Stimulated activated CD4-positive, alpha-beta T cell treated with anti-CD3 and anti-CD28 coated beads, Interleukin-2, amount 100 ng/mL, for 48 hours (primary cell): ENCODE results near the gene MLLT6.

Experiments
- DNase-seq, 2 donors: peaks; one replicate each; pipeline ENCODE4 v3.0.0-alpha.2; 2020

Gene MLLT6

DNA sequence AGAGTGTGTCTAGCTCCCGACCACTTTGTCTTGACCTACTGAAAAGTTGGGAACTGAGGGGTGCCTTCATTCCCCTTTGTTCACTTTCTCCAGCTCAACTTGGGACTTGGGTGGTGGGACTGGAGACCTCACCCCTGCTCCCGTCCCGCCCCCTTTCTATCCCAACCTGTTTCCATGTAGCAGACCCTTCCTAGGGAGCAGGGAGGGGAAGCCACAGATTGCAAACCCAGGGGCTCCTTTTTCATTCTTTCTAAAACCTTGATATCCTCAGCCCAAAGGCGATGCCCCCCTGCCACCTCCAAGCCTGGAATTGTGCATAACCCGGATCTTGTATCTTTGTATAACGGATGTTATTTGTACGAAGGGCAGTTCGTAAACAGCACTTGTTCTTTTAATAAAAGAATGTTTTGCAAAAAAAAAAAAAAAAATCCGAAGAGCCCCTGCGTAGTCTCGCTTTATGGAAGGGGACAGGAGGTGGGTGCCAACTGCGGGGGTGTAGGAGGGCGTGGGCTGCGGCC, 24.4 kb downstream of the MLLT6 start:
- DNase-seq = no peak

DNA sequence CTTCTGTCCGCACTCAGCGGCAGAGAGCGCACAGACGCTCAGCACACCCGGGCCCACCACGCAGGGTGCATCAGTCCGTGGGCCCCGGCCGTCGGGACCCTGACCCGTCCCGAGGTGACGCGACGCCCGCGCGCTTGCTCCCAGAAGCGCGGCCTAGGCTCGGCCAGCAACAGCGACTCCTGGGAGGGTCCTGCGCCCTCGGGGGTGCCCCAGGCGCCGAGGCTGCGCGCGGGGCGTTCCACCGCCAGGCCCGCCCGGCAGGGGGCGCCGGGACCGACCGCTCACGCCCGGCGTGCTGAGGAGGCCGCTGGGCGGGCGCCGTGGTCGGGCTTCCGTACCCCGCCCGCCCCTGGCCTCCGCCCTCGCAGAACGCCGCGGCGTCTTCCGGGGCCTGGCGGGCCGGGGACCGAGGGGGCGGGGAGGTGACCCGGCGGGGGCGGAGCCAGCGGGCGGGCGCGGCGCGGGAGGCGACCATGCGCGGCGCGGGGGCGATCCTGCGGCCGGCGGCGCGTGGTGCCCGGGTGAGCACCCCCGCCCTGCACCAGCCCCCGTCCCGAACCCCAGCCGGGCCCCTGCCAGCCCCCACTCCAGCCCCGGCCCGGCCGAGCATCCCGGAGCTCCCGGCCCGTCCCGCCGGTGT, 24.9 kb downstream of the MLLT6 start, which contains the start of gene CISD3:
Gene CISD3, plus strand, starts transcription at position 456 of the 640 bp plus-strand sequence. Its CDS starts 18 bp downstream, at position 474.
- peak; percentile 80 to 84 for DNase-seq

DNA sequence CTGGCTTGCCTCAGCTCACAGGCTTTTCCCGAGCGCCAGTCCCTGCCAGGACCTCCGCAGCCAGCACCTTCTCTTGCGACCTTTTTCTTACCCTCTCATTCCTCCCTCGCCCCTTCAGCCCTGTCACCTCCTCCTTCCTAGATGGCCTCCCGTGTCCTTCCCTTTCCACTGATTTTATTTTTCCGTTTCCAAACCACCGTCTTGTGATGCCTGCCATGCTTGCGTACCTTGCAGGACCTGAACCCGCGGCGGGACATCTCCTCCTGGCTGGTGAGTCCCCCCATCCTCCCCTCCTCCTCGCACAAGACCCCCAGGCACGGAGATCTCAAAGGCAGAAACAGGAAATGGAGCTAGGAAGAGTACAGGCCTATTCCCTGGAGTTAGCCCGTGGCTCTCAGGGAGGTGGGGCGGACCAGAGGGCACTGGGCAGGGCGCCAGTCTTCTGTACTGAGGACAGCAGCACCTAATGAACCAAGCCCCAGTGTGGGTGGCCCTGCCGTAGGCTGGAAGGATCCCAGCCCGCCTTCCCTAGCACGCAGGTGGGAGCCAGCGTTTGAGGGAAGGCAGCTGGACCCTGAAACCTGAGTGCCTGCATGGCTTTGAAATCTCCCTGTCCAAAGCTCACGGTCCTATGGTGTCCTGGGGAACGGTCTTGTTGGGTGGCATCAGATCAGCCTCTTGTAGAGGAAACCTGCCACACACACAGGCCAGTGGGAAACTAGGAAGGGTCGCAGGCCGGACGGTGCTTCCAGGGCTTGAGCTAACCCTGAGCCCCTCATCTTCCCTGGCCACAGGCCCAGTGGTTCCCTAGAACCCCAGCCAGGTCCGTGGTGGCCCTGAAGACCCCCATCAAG, 25.7 kb downstream of the MLLT6 start:
- DNase-seq = no peak

DNA sequence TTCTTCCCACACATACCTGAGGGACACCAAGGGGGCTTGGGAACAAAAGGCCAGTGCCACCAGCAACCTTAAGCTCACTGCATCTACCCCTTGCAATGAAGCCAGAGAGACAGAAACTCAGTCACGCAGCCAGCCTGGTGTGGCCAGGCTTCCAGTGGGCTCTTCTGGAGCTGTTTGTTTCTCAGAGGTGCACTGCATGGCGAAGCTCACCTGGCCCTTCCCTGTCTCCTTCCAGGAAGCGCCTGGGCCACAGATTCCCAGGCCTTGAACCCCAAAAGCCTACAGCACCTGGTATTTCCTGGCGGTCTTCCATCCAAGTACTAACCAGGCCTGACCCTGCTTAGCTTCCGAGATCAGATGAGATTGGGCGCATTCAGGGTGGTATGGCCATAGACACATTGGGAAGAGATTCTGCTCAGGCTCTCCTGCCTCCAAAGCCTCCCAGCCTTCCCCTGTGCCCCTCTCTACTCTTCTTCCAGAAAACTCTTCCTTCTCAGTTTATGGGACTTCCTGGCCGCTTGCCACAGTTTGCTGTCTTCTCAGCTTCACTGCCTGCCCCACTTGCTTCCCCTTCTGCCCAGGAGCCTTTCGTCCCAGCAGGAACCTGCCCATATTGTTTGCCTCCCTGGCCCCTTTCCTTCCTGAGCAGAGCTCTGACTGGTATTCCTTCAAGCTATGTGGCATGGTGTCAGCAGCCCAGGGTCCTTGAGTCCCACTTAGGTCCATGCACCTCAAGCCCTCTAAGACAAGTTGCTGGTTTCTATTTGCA, 26.6 kb downstream of the MLLT6 start:
- DNase-seq = no peak

DNA sequence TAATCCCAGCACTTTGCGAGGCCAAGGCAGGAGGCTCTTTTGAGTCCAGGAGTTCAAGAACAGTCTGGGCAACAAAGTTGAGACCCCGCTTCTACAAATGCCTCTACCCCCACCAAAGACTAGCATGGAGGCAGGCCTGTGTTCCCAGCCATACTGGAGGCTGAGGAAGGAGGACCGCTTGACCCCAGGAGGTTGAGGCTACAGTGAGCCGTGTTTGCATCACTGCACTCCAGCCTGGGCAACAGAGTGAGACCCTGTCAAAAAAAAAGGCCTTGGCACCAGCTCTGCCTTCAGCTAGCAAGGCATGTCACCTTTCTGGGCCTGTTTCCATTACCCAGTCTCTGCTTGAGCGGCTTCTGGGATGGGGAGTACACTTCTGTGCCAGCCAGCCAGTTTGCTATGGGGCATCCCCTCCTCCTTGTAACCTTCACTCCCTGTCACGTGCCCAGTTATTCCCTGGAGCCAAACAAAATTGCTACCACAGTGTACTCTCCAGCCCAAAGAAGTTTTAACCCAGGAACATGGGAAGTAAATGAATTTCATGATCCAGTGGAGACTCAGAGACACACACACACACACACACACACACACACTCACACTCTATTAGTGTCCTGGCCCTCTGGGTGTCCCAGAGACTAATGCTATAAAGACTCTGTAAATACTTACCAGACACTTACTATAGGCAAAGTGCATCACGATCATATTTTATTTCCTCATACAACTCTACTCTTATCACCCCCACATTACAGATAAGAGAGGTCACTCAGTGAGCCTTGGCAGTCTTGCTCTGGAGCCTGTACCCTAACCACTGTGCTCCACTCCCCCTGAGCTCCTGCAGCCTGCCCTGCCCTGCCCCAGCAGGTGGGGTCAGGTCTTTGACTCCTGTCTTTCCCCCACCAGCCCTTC, 27.6 kb downstream of the MLLT6 start:
- DNase-seq = no peak

DNA sequence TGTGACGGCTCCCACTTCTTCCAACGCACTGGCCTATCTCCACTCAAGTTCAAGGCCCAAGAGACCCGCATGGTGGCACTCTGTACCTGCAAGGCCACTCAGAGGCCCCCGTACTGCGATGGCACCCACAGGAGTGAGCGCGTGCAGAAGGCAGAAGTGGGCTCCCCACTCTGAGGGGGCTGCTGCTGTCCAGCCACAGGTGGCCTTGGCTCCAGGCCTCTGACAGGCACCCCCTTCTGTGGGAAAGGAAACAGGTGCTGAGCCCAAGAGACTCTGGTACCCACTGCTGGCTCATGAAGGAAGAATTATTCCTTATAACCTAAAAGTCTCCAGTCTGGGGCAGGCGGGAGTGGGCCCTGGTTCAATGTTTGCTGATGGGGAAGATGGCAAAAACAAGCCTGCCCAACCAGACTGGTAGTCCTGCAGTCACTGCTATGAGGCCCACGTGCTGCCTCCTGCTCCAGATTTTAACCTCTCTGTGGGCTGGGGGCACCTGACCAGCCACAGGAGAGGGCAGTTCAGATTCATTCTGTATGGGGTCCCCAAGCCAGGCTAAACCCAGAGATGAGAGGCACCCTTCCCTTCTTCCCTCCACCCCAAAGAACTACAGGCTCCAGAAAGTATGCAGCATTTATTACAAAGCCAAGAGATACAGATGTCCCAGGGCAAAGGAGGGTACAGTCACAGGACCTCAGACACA, 28.4 kb downstream of the MLLT6 start:
- no peak for DNase-seq

DNA sequence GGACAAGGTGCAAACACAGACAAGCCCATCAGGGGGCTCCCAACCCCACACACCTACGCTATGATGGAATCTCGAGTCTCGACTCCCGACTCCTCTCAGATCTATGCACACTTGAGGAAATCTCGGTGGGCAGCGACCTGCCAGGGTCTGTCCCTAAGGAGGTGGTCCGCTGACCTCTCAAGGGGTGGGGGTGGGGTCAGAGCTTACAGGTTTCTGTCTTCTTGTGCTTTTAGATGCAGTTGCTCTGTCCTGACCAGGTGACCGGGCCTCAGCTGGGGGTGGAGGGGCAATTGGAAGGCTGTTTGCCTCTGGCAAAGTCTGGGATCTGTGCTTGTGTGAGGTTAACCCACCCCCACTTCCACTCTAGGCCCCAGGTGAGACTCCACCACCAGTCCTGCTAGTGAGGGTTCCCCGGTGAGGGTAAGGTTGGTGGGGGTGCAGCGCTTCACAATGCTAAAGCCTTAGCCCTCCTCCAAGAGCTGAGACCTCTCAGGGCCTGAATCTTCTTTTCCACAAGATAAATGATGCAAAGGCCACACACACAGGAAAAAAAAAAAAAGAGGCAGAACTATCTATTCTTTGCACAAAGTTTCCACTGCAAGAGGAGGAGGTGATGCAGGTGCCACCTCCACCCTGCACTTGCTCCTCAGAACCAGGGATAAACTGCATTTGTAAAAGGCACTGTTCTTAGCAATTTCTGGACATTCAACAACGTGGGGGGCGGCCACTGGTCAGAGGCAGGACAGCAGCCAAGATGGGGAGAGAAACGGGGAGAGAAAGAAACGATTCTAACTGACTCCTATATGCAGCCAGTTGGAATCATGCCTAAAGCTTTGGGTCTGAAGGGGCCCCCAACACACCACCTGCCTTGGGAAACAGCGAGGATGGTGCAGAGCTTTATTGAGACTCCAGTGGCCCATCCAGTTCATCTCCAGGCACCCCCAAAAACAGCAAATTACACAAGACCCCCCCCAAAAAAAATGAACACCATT, 29.2 kb downstream of the MLLT6 start:
- DNase-seq = no peak

DNA sequence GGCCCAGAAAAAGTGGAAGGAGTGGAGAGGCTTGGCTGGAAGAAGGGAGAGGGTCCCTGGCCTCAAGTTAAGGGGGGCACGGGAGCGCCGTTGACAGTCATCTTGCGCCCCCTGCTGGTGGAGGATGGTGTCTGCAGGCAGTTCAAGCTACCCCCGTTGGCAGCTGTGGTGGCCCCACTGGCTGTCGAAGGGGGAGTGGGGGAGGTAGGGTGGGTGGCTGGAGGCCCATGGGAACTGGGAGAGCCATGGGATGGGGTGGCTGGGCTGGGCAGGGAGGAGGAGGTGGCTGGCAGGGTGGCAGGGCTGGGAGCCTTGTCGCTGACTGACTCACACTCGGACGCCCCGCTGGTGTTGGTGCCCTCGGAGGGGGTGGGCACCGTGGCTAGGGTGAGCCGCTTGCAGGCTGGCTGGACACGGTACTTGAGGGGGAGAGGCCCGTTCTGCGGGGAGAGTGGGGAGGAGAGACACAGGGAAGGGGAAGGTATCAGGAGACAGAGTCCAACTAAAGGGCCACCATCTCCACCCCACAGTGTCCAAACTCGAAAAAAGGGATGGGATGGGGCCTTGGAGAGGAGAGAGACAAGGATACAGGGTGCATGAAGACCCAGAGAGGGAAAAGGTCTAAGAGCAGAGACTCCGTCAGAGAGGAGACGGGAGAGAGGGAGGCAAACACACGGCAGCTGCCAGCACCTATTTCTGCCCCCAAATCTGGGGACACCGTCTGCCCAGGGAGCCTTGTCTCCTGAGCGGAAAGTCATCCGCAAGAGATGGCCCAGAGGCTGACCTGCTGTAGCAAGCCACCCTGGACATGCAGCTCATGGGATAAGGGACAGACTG, 30.3 kb downstream of the MLLT6 start:
- peak; percentile 75 to 80 for DNase-seq

DNA sequence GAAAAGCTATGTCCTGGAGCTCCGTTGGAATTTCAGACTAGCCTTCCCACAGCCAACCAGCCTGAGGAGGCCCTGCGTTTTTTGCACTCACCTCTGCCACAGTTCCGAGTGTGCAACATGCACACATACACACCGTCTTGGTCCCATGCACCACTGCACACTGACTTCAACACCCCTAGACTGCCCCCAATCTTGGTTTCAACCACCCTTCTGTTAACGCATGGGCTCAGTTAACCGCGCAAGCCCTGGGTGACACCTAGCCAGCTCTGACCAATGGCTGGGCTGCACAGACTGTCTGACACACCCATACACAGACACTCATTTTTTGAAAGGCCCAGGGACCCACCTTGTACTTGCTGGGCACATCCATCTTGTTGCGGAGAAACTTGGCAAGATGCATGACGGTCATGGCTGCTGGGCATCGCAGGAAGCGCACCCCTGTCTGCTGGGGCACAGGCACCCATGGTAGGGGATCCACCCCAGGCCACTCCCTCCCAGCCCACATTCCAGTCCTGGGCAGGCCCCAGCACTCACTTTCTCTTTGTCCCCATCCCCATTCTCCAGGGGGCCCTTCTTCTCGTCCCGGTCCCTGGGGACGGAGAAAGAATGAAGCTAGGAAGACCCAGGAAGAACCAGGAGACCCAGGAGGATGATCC, 33.1 kb downstream of the MLLT6 start:
- DNase-seq = no peak

DNA sequence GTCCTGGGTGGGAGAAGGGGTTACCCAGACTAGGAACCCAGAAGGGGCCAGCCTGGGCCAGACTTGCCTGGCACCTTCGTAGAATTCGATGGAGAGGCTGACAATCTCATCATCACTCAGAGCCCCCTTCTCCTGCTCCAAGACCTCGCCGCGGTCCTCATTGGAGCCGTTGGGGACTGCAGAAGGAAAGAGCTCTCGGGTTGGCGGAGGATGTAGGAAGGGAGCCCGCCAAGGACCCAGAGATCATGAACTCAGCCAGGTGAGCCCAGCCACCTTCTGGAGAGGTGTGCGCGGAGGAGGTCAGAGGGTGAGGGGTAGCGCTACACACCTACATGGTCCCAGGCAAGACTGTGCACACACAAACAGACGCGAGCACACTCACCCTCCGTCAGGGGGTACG, 33.6 kb downstream of the MLLT6 start:
- DNase-seq = no peak

DNA sequence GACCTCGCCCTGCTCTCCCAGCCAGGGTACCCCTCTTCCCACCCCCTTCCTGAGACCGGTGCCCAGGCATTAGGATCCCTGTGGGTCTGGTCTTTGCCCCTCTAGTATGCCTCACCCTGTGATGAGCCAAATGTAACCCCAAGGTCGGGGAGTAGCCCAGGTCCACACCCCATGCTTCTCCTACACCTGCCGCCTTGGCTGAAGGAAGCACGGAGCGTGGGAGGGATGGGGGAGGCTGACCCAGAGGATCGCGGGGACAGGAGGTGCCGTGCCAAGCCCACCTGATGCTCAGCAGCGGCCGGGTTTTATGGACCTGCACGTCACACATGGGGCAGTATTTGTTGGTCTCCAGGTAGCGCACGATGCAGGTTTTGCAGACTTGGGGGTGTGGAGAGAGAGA, 34.2 kb downstream of the MLLT6 start:
- DNase-seq = no peak

DNA sequence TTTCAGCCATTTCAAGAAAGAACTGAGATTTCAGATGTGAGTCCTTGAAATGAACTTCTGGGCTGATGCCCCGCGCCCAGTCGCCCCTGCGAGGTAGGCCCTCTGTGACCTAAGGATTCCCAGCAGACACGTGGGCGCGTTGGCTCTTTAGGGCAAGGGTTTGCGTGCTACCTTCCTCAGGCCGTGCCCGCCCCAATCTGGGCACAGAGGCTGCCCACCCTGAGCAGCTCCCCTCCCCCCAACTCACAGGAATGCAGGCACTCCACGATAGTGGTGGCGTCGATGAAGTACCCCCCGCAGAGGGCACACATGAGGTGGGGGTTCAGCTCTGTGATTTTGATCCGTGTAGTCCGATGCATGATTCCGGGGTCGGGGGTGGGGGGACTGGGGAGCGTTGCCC, 35.0 kb downstream of the MLLT6 start:
- DNase-seq = no peak

DNA sequence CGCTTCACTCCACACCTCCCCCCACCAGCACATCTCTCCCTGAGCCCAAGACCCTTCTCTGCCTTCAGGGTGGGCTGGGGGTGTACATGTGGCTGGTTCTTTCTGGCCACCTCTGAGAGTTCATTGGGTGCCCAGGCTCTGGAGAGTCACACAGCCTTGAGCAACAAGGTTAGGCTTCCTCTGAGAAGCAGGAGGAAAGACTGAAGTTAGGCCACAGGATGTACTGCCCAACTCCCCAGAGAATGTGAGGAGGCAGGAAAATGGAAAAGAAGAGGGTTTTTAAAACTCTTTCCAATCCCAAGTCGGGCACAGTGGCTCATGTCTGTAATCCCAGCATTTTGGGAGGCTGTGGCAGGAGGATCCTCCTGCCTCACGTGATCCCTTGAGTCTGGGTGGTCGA, 35.7 kb downstream of the MLLT6 start:
- no peak for DNase-seq

DNA sequence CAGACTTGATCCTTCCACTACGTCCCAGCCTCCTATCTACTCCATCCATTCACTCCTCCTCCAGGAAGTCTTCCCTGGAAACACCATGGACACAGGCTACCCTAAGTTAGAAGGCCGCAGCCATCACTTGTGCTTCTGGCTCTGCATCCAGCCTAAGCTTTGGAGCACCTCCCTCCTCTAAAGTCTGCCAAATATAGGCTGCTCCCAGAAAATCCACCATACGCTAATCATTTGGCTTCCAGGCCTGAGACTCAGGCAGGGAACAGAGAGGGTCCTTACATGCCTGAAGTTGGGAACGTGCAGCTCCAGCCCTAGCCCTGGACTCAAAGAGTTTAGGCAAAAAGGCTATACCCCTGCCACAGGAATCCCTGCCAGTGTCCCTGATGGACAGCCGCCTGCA, 36.4 kb downstream of the MLLT6 start:
- DNase-seq = no peak

DNA sequence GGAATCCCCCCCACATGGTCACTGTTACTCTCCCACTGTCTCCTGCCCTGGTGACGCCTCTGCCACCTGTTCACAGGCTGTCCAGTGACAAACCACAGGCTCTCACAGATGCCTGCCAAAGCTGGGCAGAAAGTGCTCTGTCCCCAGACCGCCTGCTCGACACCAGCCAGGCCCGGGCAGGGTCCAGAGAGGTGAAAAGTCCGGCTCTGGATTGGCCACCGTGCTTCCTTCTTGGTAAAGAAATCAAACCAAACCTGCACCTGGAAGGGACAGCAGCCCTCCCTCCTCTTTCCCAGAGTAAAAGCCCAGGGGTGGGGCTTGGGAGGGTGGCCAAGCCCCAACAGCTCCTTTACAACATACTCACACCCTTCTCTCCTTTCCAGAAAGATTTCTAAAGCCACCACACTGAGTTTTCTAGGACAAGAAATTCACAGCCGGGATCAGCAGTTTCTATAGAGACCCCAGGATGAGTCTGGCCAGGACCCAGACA, 36.9 kb downstream of the MLLT6 start:
- no peak for DNase-seq

DNA sequence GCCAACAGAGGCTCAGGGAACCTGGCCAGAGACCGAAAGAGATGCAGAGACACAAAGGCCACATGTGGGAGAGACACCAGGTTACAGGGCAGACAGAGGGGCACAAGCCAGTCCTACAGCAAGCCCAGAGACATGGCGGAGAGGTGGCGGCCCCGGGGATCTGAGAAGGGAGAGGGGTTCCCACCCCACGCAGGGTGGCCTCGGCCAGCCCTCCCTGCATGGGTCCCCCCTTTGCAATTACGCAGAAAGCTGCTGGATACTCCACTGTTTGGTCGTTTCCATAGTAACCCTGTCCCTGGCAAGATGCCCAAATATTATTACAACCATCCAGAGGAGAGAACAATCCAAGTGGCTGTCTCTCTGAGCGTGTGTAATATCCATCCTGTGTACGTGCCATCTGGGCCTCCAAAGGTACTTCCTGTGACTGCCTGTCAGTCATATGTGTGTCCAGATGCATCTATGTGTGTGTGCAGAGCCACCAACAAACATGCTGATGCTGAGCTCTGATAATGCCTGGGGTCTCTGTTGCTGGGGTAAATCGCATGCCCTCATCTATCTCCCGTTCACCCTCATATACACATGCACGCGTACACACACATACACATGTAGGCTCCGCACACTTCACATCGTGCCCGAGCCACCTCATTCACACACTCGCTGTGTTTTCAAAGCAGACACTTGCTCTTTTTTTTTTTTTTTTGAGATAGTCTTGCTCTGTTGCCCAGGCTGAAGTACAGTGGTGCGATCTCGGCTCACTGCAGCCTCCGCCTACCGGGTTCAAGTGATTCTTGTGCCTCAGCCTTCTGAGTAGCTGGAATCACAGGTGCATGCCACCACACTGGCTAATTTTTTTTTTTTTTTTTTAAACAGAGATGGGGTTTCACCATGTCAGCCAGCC, 37.6 kb downstream of the MLLT6 start:
- no peak for DNase-seq

DNA sequence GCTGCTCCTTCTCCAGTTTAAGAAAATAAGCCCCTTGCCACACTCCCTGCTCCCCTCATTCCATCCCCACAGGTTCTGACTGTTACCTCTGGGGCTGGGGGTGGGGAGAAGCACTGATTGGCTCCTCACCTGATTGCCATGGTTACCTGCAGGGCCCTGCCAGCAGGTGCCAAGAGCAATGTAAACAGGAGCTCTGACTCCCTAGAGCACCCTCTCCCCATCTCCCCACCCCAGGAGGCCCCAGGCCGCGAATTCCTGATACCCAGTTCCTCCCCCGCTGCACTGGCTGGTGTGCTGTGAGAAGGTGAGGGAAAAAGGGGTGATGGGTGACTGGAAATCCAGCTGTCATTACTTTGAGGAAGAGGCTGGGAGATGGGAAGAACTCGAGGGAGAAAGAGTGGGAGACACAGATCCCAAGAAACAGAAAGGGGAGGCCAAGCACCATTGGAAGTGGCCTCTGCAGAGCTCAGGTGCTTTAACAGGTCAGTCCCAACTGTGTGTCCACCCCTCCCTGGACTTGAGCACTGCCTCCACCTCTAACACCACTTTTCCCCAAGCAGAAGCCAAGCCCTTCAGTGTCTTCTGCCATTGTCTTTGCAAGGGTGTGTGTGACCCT, 38.6 kb downstream of the MLLT6 start:
- DNase-seq = no peak
